Activated T-cell treated with anti-CD3 and anti-CD28 coated beads, Interleukin-2, amount 50 U/mL, for 4 hours (primary cell): ENCODE results near the gene PER1. TPM values are rescaled to one million over a fixed set of nuclear protein-coding genes. Genes with fewer than 3 reads are reported as not detected.

Experiments
- ATAC-seq, 2 donors: fragments of 200-7000 bp; cut with Tn5 transposase; one replicate each; pipeline ENCODE4 v1.10.0; 2021
- DNase-seq: peaks from one replicate; pipeline ENCODE4 v3.0.0-alpha.2; 2020
- H3K27me3 Mint-ChIP-seq: one replicate; pipeline ENCODE4 v1.8.0; 2021; ENCODE audit warnings: low read depth, mixed read lengths
- H3K36me3 Mint-ChIP-seq: one replicate; pipeline ENCODE4 v1.8.0; 2022; ENCODE audit warnings: mixed read lengths; ENCODE audit not compliant: insufficient read depth
- H3K4me1 Mint-ChIP-seq: one replicate; pipeline ENCODE4 v1.8.0; 2021; ENCODE audit warnings: low read depth, mixed read lengths
- H3K4me3 Mint-ChIP-seq: one replicate; pipeline ENCODE4 v1.8.0; 2021; ENCODE audit warnings: mild to moderate bottlenecking, moderate library complexity, mixed read lengths
- H3K9me3 Mint-ChIP-seq: one replicate; pipeline ENCODE4 v1.8.0; 2021; ENCODE audit warnings: mixed read lengths
- total RNA-seq, 3 donors: library from RNA; stranded (reverse); gene quantifications; one replicate each; pipeline ENCODE4 v1.2.1, GENCODE V29; 2021

Gene PER1
- total RNA-seq, 3 donors from 2014 or later = 30.4 to 36.9 (median 36.7) TPM

- DNase-seq = no peak
- Mint-ChIP-seq H3K4me3 (peak overlapping the region; percentile 88), H3K4me1 (peaks cover 56% of the 10 kb centered on the region)
Measured at GRCh38 chr17:8161289-8162232, 9.4 kb upstream of the PER1 start.

GRCh38 chr17:8160741-8161221, 8.6 kb upstream of the PER1 start:
- H3K4me3 Mint-ChIP-seq = peak overlapping the region; percentile 88
- no peaks in the 10 kb centered on the region for H3K27me3 Mint-ChIP-seq
- peaks cover 21% of the 10 kb centered on the region for H3K36me3 Mint-ChIP-seq
- no peak for ATAC-seq
- DNase-seq = no peak
- H3K4me1 Mint-ChIP-seq = peaks cover 56% of the 10 kb centered on the region
- H3K9me3 Mint-ChIP-seq = no peaks in the 10 kb centered on the region

More at GRCh38 chr17:8161289-8162232, 9.4 kb upstream of the PER1 start:
- ATAC-seq = peak; percentile 5 to 8
- no peaks in the 10 kb centered on the region for H3K9me3 Mint-ChIP-seq
- no peaks in the 10 kb centered on the region for H3K27me3 Mint-ChIP-seq
- H3K36me3 Mint-ChIP-seq = peaks cover 21% of the 10 kb centered on the region

- Mint-ChIP-seq H3K27me3 (no peaks in the 10 kb centered on the region), H3K9me3 (no peaks in the 10 kb centered on the region), H3K4me1 (peaks cover 56% of the 10 kb centered on the region), H3K36me3 (peaks cover 21% of the 10 kb centered on the region), H3K4me3 (peak overlapping the region; percentile 57)
- ATAC-seq = no peak
- no peak for DNase-seq
Measured at GRCh38 chr17:8160224-8160577, 8.0 kb upstream of the PER1 start.

GRCh38 chr17:8159459-8160223, 7.4 kb upstream of the PER1 start:
- Mint-ChIP-seq H3K4me3 (peak overlapping the region; percentile 58), H3K4me1 (peaks cover 50% of the 10 kb centered on the region), H3K36me3 (peaks cover 21% of the 10 kb centered on the region), H3K9me3 (no peaks in the 10 kb centered on the region), H3K27me3 (no peaks in the 10 kb centered on the region)
- DNase-seq (no peak), ATAC-seq (no peak)

GRCh38 chr17:8159032-8159400, 6.8 kb upstream of the PER1 start:
- Mint-ChIP-seq H3K4me3 (peak overlapping the region; percentile 68), H3K27me3 (no peaks in the 10 kb centered on the region), H3K9me3 (no peaks in the 10 kb centered on the region), H3K36me3 (peaks cover 21% of the 10 kb centered on the region), H3K4me1 (peaks cover 45% of the 10 kb centered on the region)
- ATAC-seq (no peak), DNase-seq (no peak)

GRCh38 chr17:8158267-8159031, 6.2 kb upstream of the PER1 start:
- H3K9me3 Mint-ChIP-seq = no peaks in the 10 kb centered on the region
- DNase-seq = peak; percentile 83
- peaks cover 21% of the 10 kb centered on the region for H3K36me3 Mint-ChIP-seq
- H3K4me1 Mint-ChIP-seq = peaks cover 39% of the 10 kb centered on the region
- H3K27me3 Mint-ChIP-seq = no peaks in the 10 kb centered on the region
- peak overlapping the region; percentile 68 for H3K4me3 Mint-ChIP-seq
- no peak for ATAC-seq

- no peaks in the 10 kb centered on the region for H3K27me3 Mint-ChIP-seq
- DNase-seq (peak; percentile 100), ATAC-seq (peak; percentile 78 to 79)
- H3K4me1 Mint-ChIP-seq = peaks cover 36% of the 10 kb centered on the region
- peaks cover 17% of the 10 kb centered on the region for H3K36me3 Mint-ChIP-seq
- no peak overlapping the region for H3K4me3 Mint-ChIP-seq
- H3K9me3 Mint-ChIP-seq = no peaks in the 10 kb centered on the region
Measured at GRCh38 chr17:8156246-8156992, 4.2 kb upstream of the PER1 start.

GRCh38 chr17:8155996-8156245, 3.7 kb upstream of the PER1 start:
- no peak overlapping the region for H3K4me3 Mint-ChIP-seq
- H3K4me1 Mint-ChIP-seq = peaks cover 33% of the 10 kb centered on the region
- H3K27me3 Mint-ChIP-seq = no peaks in the 10 kb centered on the region
- no peaks in the 10 kb centered on the region for H3K9me3 Mint-ChIP-seq
- no peak for ATAC-seq
- H3K36me3 Mint-ChIP-seq = peaks cover 13% of the 10 kb centered on the region
- DNase-seq = no peak

- DNase-seq (no peak), ATAC-seq (no peak)
- H3K9me3 Mint-ChIP-seq = no peaks in the 10 kb centered on the region
- H3K4me1 Mint-ChIP-seq = peaks cover 34% of the 10 kb centered on the region
- H3K36me3 Mint-ChIP-seq = peaks cover 9% of the 10 kb centered on the region
- no peaks in the 10 kb centered on the region for H3K27me3 Mint-ChIP-seq
- H3K4me3 Mint-ChIP-seq = no peak overlapping the region
Measured at GRCh38 chr17:8155231-8155995, 3.2 kb upstream of the PER1 start.

- no peaks in the 10 kb centered on the region for H3K9me3 Mint-ChIP-seq
- no peak overlapping the region for H3K4me3 Mint-ChIP-seq
- H3K27me3 Mint-ChIP-seq = no peaks in the 10 kb centered on the region
- ATAC-seq (no peak), DNase-seq (no peak)
- H3K36me3 Mint-ChIP-seq = peaks cover 8% of the 10 kb centered on the region
- H3K4me1 Mint-ChIP-seq = peaks cover 31% of the 10 kb centered on the region
Measured at GRCh38 chr17:8154608-8155155, 2.5 kb upstream of the PER1 start.

- no peak overlapping the region for H3K4me3 Mint-ChIP-seq
- peak; percentile 84 for DNase-seq
- H3K27me3 Mint-ChIP-seq = no peaks in the 10 kb centered on the region
- peaks cover 11% of the 10 kb centered on the region for H3K36me3 Mint-ChIP-seq
- peaks cover 29% of the 10 kb centered on the region for H3K4me1 Mint-ChIP-seq
- ATAC-seq = no peak
- no peaks in the 10 kb centered on the region for H3K9me3 Mint-ChIP-seq
Measured at GRCh38 chr17:8153957-8154607, 1.9 kb upstream of the PER1 start.

GRCh38 chr17:8153525-8153956, 1.3 kb upstream of the PER1 start:
- Mint-ChIP-seq H3K9me3 (no peaks in the 10 kb centered on the region), H3K36me3 (peaks cover 8% of the 10 kb centered on the region), H3K4me1 (peaks cover 24% of the 10 kb centered on the region), H3K4me3 (no peak overlapping the region), H3K27me3 (no peaks in the 10 kb centered on the region)
- ATAC-seq (no peak), DNase-seq (peak; percentile 57)
